Fibroblast of gingiva (primary cell): Measurements from ENCODE around the gene BRF1.

ENCODE experiments used
- DNase-seq: peaks from one replicate; pipeline ENCODE4 v3.0.0-alpha.2; 2011; ENCODE audit warnings: low read depth

Gene BRF1

DNA sequence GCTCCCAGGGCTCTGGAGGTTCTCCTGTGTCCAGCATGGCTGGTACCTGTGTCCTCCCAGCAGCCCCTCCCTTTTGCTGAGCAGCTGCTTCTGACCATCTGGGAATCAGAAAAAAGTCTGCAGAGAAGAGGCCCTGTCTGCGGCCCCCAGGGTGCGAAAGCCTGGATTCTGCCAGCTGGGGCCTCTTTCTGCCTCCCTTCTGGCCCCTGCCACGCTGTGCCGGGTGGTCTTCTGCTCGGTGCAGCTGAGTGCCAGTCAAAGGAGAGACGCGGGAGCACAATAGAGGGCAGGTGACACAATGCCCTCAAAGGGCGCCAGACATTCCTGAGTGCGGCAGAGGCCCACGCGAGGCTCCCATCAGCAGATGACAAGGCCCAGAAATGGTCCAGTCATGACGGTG lies 39.8 kb downstream of the BRF1 start:
- DNase-seq = no peak

GRCh38 chr14:105258846-105259245 lies 42.0 kb downstream of the BRF1 start:
- no peak for DNase-seq

DNA sequence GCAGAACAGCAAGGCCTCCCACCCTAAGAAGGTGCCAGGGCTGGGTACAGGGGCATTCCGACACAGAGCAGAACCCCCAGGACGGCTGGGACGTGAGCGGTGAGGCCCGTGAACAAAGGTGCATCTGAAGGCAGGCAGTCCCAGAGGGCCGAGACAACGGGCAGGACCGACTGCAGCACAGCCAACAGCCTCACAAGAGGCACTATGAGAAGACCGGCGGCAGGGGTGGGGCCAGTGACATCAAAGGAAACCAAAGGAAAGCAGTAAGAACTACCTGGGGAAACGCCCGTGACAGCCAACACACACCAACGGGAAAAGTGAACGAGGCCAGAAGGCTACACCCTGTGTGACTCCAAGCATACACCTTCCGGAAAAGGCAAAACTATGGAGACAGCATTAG lies 43.3 kb downstream of the BRF1 start:
- no peak for DNase-seq

DNA sequence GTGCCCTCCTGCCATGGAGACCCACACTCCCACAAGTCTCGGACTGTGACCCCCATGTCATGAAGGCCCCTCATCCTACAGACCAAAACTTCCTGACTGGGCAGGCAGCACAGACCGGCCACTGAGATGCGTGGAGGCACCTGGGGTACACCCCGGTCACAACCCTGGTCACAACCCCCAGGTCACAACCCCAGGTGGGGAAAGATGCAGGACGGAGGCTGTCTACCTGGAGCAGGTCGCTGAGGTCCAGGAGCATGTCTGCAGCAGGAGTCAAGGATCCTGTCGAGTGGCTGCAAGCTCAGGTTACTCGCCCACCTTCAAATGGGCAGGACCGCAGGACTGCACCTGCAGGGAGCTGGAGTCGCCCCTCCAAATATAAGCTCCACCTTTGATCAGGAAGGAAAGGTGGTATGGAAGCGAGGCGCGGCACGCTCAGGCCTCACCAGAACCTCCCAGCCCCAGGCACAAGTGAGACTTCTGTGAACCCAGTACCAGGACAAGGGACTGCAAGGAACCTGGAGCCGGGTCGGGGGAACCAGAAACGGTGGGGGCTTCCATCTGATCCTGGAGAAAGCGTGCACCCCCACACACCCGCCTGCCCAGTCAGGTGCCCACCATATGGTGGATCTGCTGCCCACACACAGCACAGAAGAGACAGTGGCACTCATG lies 44.4 kb downstream of the BRF1 start:
- DNase-seq = no peak

- peak; percentile 28 for DNase-seq
Observed at GRCh38 chr14:105255021-105255507, 45.7 kb downstream of the BRF1 start.

GRCh38 chr14:105253329-105253682 lies 47.5 kb downstream of the BRF1 start:
- no peak for DNase-seq

GRCh38 chr14:105252552-105253328 lies 48.1 kb downstream of the BRF1 start:
- DNase-seq = no peak

DNA sequence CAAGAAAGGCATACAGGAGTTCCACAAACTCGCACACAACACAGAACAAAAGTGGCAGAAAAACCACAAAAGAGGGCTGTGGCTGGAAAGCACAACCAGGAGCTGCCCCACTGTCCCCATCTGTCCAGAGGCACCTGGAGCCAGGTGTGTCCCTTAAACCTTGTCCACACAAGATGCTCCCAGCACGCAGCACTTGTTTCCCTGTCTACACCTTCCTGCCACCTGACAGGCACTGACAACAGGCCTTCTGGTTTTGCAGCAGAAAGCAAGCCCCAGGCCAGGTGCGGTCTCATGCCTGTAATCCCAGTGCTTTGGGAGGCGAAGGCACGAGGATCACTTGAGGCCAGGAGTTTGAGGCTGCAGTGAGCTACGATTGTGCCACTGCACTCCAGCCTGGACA lies 48.9 kb downstream of the BRF1 start:
- DNase-seq = no peak

GRCh38 chr14:105250986-105251385 lies 49.8 kb downstream of the BRF1 start:
- no peak for DNase-seq

GRCh38 chr14:105250008-105250366 lies 50.8 kb downstream of the BRF1 start:
- no peak for DNase-seq

- DNase-seq = peak; percentile 28
Observed at GRCh38 chr14:105249182-105250007, 51.4 kb downstream of the BRF1 start.

DNA sequence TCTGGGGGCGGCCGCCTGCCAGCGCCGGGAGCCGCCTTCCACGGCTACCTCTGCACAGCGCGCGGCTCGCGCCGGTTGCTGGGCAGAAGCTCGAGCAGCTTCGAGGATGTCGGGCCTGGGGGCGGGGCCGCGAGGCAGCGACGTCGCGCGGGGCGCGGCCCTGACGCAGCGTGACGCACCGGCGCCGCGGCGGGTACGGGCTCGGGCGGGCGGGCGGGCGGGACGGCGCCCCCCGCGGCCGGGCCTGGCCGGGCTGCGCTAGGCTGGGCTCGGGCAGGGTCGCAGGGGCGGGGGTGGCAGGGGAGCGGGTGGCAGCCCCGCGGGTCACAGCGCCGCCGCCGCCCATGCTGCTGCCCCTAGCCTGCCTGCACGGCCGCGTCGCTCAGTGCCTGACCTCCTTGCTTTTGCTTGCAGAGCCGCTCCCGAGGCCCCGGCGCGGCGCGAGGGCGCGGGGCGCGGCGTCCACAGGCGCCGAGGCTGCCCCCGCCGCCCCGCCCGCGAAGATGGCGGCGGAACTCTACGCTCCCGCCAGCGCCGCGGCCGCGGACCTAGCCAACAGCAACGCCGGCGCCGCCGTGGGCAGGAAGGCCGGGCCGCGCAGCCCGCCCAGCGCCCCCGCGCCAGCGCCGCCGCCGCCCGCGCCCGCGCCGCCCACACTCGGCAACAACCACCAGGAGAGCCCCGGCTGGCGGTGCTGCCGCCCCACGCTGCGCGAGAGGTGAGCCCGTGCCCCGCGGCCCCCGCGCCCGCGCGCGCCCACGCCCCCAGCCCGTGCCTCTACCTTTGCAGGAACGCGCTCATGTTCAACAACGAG lies 52.2 kb downstream of the BRF1 start, which contains the start of gene BTBD6:
BTBD6 (plus strand) TSS at position 166 of the 814 bp plus-strand sequence; CDS start at position 345, 179 bp downstream.
- DNase-seq = peak; percentile 79

DNA sequence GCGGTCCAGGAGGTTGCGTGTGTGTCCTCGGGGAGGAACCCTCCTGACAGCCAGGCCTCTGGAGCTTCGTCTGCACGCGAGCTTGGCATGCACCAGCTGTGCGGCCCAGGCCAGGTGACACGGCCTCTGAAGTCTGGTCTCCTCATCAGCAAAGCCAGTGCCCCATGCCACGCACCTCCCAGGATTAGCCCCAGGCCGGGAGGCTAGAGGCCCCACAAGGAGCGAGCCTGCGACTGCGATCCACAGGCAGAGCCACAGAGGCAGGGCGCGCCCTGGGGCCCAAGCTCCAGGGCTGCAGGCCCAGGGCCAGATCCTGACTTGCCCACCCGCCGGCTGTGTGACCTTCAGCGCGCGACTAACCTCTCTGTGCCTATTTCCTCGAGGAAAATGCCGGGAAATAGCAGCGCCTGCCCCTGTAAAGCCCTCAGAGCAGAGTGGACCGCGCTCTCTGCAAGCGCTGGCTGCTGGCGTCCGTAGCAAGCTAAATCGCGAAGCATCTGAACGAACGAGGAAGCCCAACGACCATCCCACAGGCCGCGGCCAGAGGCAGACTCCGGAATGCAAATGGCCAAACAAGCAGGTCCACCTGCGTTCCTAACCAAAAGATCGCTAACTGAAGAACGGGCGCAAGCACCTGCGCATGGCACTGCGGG lies 53.0 kb downstream of the BRF1 start:
- DNase-seq = no peak

DNA sequence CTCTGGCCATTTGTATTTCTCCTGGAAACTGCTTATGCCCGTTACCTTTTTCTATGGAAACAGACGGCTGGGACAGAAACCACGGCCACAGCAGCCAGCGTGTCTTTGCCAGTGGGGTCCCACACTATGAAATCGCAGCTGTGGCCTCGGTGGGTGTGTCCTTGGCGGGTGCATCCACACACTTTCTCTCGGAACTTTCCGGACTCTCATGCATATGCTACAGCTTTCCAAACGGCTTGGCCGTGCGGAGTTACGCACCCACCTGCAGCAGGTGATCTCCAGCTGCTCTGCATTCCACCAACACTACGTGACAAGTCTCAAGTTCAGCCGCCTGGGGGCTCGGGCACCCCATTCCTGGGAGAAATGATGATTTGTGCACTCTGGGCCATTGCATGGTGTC lies 53.8 kb downstream of the BRF1 start:
- no peak for DNase-seq

DNA sequence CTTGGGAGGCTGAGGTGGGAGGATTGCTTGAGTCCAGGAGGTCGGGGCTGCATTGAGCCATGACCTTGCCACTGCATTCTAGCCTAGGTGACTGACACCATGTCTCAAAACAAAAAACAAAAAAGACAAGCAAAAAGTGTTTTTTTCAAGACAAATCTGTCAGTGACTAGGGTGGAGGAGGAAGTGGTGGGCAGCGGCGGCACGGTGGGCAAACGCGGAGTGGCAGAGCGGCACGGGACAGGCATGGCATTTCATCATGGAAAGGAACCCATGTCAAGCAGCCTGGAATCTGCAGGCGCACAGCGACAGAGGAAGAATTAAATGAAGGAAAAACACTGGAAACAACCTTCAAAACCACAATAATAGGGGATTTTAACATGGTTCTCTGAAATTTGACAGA lies 56.5 kb downstream of the BRF1 start:
- no peak for DNase-seq

DNA sequence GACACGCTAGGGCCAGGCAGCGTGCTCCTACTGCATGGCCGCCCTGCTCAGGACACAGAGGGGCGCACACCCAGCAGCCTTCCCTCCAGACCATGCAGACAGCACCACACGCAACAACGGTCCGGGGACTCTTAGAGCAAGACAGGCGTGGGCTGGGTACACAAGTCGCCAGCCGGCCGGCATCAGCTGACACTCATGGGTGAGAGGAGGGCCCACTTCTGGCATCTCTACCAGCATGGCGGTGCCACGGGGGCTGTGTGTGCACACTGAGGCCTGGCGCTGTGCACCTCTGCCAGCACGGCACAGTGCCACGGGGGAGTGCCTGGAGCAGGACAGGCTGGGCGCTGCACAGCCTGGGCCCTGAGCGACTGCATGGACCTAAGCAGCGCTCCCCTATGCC lies 59.2 kb downstream of the BRF1 start:
- no peak for DNase-seq

DNA sequence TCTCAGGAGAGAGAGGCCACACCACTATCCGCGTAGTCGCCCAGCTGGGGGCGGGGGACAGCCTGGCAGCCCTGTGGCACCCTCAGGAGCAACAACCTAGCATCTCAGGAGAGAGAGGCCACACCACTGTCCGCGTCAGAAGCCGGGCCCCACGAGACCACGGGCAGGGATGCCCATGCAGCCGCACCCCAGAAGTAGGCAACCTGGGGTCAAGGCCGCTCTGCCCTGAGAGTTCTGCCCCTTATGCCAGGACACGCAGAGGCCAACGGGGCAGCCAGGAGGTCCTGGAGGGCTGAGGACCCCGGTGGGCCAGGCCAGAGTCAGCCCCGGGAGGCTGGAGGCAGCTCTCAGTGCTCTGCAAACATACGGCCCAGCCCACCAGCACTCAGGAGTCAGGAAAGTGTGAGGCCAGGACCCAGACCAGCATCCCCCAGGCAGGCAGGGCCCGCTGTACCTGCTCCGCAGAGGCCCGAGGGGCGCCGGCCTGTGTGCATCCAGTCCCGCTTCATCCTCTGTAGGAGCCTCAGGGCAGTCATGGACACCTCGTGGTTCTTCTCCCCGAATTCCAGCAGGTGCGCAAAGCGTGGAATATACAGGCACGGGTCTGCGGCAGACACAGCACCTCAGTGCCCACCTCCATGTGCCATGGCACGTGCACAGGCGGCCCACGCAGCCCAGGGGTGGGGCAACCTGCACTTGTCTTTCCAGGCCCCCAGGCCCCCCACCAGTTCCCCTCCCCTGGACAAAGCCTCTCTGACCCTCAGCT lies 59.8 kb downstream of the BRF1 start:
- DNase-seq = no peak

DNA sequence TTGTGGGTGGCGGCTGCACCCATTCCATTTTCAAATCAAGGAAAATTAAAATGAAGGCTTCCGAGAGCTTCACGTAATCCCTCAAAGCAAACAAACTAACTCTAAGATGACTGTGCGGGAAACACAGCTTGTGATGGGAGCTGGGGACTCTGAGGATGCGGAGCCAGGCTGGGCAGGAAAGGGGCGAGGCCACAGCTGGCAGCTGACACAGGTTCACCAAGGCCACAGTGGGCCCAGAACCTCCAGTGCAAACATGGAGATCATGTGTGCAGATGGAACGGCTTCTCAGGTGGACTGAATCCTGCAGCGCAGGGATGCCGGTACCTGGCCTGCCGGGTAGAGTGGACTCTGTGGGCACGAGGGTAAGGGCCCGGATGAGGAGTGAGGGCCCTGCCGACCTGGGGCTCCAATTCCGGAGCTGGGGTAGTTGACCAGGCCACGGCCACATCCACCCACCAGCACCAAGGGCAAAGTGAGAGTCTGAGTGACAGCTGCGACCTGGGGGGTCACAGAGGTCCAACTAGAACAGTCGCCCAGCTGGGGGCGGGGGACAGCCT lies 71.6 kb downstream of the BRF1 start:
- DNase-seq = no peak

DNA sequence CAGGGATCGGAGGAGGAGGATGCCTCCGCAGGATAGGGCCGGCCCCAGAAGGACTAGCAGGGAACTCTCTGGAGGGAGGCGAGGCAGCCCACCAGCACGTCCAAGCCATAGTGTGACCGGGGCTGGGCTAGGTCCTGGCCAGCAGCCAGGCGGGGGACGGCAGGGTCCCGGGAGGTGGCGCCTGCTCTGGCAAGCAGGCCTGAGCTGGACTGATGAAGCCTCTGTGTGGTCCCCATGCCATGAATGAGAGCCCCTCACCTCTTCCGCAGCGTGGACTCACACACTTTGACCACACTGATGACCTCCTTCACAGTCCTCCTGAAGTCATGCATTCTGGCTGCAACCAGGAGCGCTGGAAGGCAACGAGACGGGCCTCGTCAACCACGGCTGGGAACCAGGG lies 72.2 kb downstream of the BRF1 start:
- DNase-seq = no peak

- no peak for DNase-seq
Observed at GRCh38 chr14:105227346-105227745, 73.5 kb downstream of the BRF1 start.
